HG03103 (cell line): Measurements from ENCODE around the gene ATG16L1.

Source experiments
- ATAC-seq: cut with Tn5 transposase; IDR thresholded peaks from one replicate; pipeline ENCODE4 v1.9.1; 2021; ENCODE audit warnings: low read depth; ENCODE audit not compliant: unreplicated experiment

ATG16L1 gene

GRCh38 chr2:233251306-233252116, at the start of gene ATG16L1:
TSS of gene ATG16L1 (plus strand) at chr2:233251673. CDS start at chr2:233251828, 155 bp downstream.
- ATAC-seq, result peak; percentile 95

GRCh38 chr2:233202531-233202944, 48.9 kb upstream of the ATG16L1 start:
- no peak for ATAC-seq

- no peak for ATAC-seq
Observed at GRCh38 chr2:233203060-233203459, 48.4 kb upstream of the ATG16L1 start.

GRCh38 chr2:233204286-233204936, 47.1 kb upstream of the ATG16L1 start:
- no peak for ATAC-seq

- no peak for ATAC-seq
Observed at GRCh38 chr2:233208382-233209116, 42.9 kb upstream of the ATG16L1 start.

- ATAC-seq, result no peak
Observed at GRCh38 chr2:233209117-233209532, 42.3 kb upstream of the ATG16L1 start.

- no peak for ATAC-seq
Observed at GRCh38 chr2:233209533-233210171, 41.8 kb upstream of the ATG16L1 start.

GRCh38 chr2:233210281-233210680, 41.2 kb upstream of the ATG16L1 start:
- no peak for ATAC-seq

GRCh38 chr2:233210843-233211547, 40.5 kb upstream of the ATG16L1 start:
- no peak for ATAC-seq

GRCh38 chr2:233211548-233211895, 40.0 kb upstream of the ATG16L1 start:
- no peak for ATAC-seq

GRCh38 chr2:233213011-233213410, 38.5 kb upstream of the ATG16L1 start:
- no peak for ATAC-seq

GRCh38 chr2:233213975-233214374, 37.5 kb upstream of the ATG16L1 start:
- ATAC-seq, result no peak

GRCh38 chr2:233217892-233218377, 33.5 kb upstream of the ATG16L1 start:
- no peak for ATAC-seq

- ATAC-seq, result no peak
Observed at GRCh38 chr2:233218836-233219235, 32.6 kb upstream of the ATG16L1 start.

- no peak for ATAC-seq
Observed at GRCh38 chr2:233219848-233220247, 31.6 kb upstream of the ATG16L1 start.

GRCh38 chr2:233221378-233222063, 30.0 kb upstream of the ATG16L1 start:
- ATAC-seq, result no peak

GRCh38 chr2:233223059-233223894, 28.2 kb upstream of the ATG16L1 start:
- ATAC-seq, result peak; percentile 82

- no peak for ATAC-seq
Observed at GRCh38 chr2:233225230-233226068, 26.0 kb upstream of the ATG16L1 start.
